ENCODE data around the gene ISG15.
"Not testable (repeated sequence)": the region's sequence is repeated elsewhere in the genome, so short reads cannot be mapped to it uniquely, and the experiment has no call there.

ISG15 gene

GRCh38 chr1:995665-996633, 17.3 kb upstream of the ISG15 start:
- no peak for DNase-seq

- DNase-seq: no peak
Observed at GRCh38 chr1:996851-997712, 16.2 kb upstream of the ISG15 start.

DNA sequence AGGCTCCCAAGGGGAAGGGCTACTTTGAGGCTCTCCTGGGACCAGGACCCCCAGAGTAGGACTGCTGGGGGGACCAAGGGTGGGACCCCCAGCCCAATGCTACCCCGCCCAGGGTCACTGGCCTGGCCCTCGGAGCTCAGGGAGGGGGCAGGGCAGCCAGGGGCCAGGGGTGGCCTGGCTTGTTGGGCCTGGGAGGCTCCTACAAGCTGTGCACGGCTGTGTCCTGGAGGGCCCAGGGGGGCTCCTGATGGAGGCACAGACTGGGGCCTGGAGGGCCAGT, 15.6 kb upstream of the ISG15 start:
- no peak for DNase-seq

DNA sequence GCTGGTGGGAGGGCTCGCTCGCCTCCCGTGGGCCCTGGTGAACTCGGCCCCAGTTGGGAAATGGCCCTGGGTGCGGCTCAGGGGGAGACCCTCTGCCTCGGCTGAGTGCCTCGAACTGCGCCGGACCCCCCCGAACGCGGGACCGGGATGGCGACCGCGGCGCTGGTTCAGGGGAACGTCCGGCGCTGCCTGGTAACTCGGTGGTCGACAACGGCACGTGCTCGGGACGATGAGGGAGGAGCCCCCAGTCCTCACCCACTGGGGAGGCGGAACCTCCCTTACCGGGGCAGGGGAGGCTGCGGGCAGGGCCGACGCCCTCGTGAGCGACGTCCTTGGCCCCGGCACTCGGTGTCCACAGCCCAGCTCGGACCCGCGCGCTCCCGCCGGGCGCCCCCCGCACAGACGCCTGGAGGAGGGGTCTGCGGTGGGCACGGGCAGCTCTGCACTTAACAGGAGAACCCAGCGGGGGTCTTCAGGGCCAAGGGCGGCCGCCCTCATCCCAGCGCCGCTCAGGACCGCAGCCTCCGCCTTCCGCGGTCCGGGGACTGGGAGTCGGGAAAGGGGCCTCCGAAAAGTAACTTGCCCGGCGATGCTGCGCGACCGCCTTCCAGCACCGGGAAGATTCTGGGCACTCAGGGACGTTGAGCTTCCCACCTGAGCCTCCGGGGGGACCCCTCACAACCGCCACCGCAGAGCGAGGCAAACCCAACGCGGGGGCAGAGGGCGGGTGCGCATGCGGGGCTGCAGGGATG, 15.1 kb upstream of the ISG15 start:
- DNase-seq: no peak

- DNase-seq: no peak
Observed at GRCh38 chr1:998745-998994, 14.6 kb upstream of the ISG15 start.

DNA sequence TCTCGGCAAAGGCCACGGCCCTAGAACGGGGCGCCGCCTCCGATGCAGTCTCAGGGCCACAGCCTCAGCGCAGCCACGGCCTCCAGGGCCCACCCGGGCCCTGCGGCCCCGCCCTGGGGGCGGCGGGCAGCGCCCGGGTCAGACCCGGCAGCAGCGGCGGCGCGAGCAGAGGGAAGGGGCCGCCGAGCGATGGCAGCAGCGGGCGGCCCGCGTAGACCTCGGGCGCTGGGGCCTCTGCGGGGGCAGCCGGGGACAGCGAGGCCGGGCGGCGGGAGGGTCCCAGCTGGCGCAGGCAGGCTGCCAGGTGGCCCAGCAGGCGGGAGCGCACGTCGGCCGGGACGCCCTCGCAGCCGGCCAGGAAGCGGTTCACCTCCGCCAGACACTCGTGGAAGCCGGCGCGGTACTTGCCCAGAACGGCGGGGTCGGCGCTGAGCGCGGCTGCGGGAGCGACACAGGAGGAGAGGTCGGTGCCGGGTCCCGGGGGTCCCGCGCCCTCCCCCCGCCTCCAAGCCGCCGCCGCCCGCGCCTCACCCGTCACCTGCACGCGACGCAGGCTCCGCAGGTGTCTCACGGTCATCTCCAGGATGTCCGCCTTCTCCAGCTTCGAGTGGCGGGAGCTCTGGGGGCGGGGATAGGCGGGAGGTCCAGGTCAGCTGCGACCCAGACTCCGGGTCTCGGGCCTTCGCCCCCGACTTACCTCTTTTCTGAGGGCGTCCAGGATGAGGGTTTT, 14.1 kb upstream of the ISG15 start:
- DNase-seq: no peak

- no peak for DNase-seq
Observed at GRCh38 chr1:999725-1000356, 13.5 kb upstream of the ISG15 start, which contains the start of gene HES4. Gene HES4 (minus strand): TSS chr1:1000097. CDS start chr1:999973, 124 bp downstream.

GRCh38 chr1:1000357-1001056, 12.8 kb upstream of the ISG15 start:
- DNase-seq: no peak

GRCh38 chr1:1001057-1001783, 12.1 kb upstream of the ISG15 start:
- no peak for DNase-seq

DNA sequence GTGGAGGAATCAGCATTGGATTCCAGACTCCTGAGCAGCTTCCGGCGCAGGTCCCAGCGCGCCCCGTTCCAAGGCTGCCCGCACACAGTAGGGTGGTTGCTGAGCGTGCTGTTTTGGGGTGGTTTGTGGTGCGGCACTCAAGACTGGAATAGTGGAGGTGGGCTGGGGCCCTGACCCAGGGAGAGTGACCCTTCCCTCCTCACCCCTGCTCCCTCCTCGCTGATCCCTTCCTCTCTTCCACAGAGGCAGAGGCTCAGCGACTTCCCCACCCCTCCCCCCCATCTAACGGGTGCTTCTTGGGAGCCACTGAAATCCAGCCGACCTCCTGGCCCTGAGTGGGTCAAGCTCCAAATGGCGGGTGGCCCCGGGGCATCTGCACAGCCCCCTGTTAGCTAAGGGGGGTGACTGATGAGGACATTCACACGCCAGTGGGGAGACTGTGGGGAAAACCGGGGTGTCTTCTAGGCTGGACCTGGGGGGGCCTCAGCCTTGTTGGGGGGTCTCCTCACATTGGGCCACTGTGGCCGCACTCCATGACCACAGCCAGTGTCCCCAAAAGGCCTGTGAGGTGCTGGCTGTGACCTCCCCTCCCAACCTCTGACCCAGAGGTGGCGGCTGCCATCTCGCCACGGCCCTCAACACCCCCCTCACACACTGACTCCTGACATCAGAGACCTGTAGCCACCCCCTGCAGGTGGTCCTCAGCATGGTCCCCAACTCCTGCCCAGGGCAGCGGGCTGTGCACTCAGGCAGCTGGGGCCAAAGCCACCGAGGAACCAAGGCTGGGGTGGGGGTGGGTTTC, 9.5 kb upstream of the ISG15 start:
- no peak for DNase-seq

GRCh38 chr1:1004420-1004779, 8.9 kb upstream of the ISG15 start:
- no peak for DNase-seq

GRCh38 chr1:1004780-1005697, 8.3 kb upstream of the ISG15 start:
- no peak for DNase-seq

DNA sequence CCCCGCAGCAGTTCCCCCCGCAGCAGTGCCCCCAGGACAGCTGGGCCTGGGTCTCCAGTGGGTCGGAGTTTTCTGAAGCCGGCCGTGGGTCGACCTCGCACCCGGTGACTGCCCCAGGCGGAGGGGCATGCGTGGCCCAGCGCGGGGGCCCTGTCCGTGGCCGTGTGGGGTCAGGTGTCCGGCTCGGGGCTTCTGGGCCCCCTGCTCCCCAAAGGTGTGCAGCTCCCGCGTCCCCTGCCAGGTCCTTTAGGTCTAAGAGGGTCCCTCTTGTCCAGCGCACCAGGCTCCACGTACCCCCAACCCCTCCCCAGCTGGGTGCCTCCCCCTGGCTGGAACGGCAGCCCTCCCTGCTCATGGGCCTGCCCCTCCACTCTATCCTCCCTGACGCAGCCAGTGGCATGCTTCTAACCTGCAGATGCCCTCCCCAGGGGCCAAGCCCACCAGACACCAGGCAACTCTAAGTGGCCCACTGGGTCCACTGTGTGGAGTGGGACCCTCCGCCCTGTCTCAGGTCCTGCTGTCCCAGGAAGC, 7.5 kb upstream of the ISG15 start:
- no peak for DNase-seq

DNA sequence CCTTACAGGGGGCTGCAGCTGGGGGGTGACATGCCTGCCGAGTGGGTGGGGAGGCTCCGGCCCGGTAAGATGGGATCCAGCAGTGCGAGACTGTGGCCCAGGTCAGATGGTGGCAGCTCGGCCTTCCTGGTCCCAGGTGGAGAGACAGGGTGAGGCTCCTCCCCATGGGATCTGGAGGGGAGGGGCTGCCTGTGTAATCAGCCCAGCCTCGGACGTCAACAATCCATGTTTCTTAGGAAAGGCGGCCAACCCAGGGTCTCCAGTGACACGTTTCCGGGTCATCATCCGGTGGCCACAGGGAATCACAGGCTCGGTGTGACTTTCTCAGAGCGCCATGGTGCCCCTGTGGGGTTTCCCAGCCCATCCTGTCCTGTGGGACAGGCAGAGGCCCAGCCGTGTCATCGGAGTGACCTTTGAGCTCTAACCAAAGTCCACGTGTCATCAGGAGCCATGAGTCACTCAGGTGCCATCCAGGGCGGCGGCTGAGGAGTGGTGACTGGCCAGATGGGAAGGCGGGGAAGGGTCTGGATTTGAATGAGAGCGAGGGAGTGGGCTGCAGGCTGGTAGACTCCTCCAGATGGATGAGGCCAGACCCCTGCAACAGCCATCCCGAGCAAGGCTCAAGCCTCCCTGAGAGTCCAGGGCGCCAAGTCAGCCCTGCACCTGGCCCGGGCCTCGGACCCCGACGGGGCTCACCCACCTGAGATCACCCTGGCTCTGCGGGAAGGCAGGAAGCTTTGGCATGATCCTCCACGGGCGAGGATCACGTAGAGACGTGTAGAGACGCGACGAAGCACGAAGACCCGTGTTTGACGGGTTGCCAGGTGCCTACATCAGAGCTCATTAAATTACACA, 6.8 kb upstream of the ISG15 start:
- no peak for DNase-seq

DNA sequence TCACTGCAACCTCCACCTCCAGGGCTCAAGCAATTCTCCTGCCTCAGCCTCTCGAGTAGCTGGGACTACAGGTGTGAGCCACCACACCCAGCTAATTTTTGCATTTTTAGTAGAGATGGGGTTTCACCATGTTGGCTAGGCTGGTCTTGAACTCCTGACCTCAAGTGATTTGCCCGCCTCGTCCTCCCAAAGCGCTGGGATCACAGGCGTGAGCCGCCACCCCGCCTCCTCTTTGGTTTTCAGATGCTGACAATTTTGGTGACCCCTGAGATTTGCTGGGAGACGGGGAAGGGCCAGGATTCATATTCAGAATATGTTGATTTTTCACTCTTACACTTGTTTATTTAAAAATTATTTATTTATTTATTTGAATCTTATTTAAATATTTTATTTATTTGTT, 3.2 kb upstream of the ISG15 start:
- DNase-seq: not testable (repeated sequence)

DNA sequence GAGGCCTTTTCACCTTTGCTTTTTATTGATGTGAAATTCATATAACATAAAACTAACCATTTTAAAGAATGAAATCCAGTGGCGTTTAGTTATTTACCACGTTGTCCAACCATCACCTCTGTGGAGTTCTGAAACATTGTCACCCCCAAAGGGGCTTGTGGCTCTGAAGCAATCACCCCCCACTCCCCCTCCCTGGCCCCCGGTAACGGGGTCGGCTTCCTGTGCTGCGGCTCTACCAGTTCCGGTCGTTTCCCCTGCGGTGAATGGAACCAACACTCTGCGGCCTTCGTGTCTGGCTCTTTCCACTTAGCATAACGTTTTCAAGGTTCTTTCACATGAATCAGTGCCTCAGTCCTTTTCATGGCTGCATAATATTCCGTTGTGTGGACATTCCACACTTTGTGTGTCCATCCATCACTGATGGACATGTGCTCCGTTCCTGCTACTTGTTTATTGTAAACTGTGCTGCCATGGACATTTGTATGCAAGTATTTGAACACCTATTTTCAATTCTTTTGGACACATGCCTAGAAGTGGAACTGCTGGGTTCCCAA, 1.8 kb upstream of the ISG15 start:
- DNase-seq: no peak

- DNase-seq: not testable (repeated sequence)
Observed at GRCh38 chr1:1012736-1013104, 577 bp upstream of the ISG15 start.

Measured in AML-193 (cell line).